Brain microvascular endothelial cell (primary cell): ENCODE results near the gene PDYN.

Source experiments
- DNase-seq: peaks from one replicate; pipeline ENCODE4 v3.0.0-alpha.2; 2020
- H3K27ac ChIP-seq: fragments of 250-450 bp; sonication (Bioruptor Pico); 2 replicates; pipeline ENCODE4 v1.5.1; 2020; ENCODE audit warnings: mild to moderate bottlenecking, moderate library complexity
- H3K27me3 ChIP-seq: fragments of 250-450 bp; sonication (Bioruptor Pico); replicated peaks from 2 replicates; pipeline ENCODE4 v1.5.1; 2020; ENCODE audit warnings: mild to moderate bottlenecking
- H3K36me3 ChIP-seq: fragments of 250-450 bp; sonication (Bioruptor Pico); replicated peaks from 2 replicates; pipeline ENCODE4 v1.5.1; 2020; ENCODE audit warnings: mild to moderate bottlenecking
- H3K4me3 ChIP-seq: 2 replicates; pipeline ENCODE4 v1.5.1; 2011; ENCODE audit warnings: low read depth, mild to moderate bottlenecking, control low read depth, low read length, moderate library complexity
- in situ Hi-C: cut with HindIII; loops from 2 replicates; pipeline ENCODE4 v1.10.0; 2017; ENCODE audit warnings: low sequenced_read_pairs, low pct_ligation_motif_present
- TF ChIP-seq, protein P1 (sequence below): IDR thresholded peaks from 2 replicates; pipeline ENCODE4 v1.5.1; 2011; ENCODE audit warnings: low read depth, mild to moderate bottlenecking, moderate library complexity, low read length, control low read depth, inconsistent platforms; ENCODE audit errors: missing control alignments

The PDYN gene

DNA sequence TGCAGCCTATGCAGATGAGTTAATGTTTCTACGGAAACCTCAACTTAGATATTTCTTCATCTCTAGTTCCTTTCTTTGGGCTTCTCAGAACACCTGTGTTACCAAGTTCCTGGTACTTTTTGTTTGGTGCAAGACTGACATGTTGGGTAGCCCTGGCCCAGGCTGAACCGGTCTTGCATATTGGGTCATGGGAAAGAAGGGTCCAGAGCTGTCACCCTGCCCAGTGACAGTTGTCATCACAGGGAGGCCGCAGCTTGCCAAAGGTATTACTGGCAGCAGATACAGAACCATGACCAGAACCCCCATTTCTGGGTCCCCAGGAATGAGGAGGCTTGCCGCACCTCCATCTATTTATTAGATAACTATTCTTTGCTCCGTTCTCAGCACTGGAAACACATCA is 40.2 kb downstream of the PDYN start:
- Histone ChIP-seq H3K27ac (no peak overlapping the region), H3K27me3 (no peaks in the 10 kb centered on the region), H3K36me3 (no peaks in the 10 kb centered on the region), H3K4me3 (no peak overlapping the region)
- no peak for DNase-seq
- in situ Hi-C loops = no loop called here
- TF ChIP-seq, protein P1, sequence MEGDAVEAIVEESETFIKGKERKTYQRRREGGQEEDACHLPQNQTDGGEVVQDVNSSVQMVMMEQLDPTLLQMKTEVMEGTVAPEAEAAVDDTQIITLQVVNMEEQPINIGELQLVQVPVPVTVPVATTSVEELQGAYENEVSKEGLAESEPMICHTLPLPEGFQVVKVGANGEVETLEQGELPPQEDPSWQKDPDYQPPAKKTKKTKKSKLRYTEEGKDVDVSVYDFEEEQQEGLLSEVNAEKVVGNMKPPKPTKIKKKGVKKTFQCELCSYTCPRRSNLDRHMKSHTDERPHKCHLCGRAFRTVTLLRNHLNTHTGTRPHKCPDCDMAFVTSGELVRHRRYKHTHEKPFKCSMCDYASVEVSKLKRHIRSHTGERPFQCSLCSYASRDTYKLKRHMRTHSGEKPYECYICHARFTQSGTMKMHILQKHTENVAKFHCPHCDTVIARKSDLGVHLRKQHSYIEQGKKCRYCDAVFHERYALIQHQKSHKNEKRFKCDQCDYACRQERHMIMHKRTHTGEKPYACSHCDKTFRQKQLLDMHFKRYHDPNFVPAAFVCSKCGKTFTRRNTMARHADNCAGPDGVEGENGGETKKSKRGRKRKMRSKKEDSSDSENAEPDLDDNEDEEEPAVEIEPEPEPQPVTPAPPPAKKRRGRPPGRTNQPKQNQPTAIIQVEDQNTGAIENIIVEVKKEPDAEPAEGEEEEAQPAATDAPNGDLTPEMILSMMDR = no peak

DNA sequence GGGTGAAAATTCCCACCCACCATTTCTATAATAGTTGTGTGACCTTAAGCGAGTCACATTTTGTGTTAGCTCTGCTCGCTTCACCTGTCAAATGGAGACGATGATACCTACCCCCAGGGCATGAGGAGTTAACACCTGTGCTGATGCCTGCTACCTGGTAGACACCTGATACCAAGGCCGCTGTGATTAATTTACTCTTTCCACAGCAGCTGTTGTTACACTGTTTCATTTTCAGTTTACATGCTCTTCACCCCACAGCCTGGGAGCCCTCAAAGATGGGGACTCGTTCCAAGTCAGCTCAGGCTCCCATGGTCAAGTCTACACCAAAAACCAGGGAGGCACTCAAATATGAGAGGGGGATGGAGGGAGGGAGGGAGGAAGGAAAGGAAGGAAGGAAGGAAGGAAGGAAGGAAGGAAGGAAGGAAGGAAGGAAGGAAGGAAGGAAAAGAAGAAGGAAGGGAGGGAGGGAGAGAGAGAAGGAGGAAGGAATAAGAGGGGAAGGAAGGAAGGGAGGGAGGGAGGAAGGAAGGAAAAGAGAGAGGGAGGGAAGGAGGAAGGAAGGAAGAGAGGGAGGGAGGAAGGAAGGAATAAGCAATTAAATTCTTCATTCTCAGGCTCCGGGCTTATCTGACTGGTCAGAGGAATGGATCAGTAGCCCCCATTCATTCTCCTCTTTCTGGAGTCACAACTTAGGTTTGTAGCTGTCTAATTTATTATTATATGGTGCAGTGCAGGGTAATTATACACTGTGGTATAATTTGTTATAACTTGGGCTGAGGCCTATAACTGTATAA is 40.9 kb downstream of the PDYN start:
- TF ChIP-seq, protein P1 = no peak
- Histone ChIP-seq H3K36me3 (no peaks in the 10 kb centered on the region), H3K27me3 (no peaks in the 10 kb centered on the region), H3K27ac (no peak overlapping the region), H3K4me3 (no peak overlapping the region)
- in situ Hi-C loops = no loop called here
- DNase-seq = no peak

DNA sequence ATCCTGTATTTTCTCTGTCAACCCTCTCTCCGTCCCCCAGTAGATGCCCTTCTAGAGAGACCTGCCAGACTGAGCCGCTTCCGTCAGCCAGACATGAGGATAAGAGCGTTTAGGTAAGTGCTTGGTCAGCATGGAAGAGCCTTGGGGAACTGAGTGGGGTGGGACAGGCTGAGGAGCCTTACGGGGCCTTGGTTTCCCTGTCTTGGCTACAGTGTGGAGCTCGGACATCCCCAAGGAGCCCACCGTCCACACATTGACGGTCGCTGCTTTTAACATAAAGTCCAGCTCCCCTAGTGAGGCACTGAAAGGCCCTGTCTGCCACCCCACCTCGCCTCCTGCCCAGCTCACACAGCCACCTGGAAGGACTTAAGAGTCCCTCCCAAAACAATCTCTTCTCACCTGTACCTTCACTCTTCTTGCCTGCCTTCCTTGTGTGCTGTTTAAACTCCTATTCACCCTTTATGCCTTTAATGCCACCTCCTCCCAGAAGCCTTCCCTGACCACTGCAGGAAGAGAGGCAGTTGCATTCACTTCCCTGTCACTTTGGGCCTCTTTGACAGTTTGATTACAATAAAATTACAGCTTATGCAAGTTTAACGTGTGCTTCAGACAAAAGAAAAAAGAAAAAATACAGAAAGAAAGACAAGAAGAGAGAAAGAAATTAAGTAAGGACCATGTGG is 42.3 kb downstream of the PDYN start:
- Histone ChIP-seq H3K27me3 (peaks cover 12% of the 10 kb centered on the region), H3K4me3 (no peak overlapping the region), H3K36me3 (no peaks in the 10 kb centered on the region), H3K27ac (no peak overlapping the region)
- TF ChIP-seq, protein P1 = no peak
- in situ Hi-C loops = no loop called here
- no peak for DNase-seq

DNA sequence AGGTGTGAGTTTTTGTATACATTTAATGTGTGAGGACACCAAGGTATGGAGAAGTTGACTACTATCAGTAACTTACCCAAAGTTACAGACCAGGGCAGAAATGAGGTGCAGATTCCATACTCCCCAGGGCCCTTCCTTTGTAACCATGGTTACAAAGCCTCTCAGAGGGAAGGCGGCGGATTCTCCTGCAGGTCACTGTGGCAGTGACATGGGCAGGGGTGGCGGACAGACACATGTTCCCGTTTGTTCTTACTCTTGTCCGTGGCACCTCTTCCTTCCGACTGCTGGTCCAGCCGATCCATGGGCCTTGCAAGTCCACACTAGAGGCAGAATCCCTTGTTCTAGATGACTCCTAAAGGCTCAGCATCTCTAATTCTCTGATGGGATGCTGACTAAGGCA is 43.0 kb downstream of the PDYN start:
- TF ChIP-seq, protein P1 = no peak
- Histone ChIP-seq H3K27me3 (peaks cover 13% of the 10 kb centered on the region), H3K27ac (no peak overlapping the region), H3K4me3 (no peak overlapping the region), H3K36me3 (no peaks in the 10 kb centered on the region)
- DNase-seq = no peak
- in situ Hi-C loops = no loop called here

DNA sequence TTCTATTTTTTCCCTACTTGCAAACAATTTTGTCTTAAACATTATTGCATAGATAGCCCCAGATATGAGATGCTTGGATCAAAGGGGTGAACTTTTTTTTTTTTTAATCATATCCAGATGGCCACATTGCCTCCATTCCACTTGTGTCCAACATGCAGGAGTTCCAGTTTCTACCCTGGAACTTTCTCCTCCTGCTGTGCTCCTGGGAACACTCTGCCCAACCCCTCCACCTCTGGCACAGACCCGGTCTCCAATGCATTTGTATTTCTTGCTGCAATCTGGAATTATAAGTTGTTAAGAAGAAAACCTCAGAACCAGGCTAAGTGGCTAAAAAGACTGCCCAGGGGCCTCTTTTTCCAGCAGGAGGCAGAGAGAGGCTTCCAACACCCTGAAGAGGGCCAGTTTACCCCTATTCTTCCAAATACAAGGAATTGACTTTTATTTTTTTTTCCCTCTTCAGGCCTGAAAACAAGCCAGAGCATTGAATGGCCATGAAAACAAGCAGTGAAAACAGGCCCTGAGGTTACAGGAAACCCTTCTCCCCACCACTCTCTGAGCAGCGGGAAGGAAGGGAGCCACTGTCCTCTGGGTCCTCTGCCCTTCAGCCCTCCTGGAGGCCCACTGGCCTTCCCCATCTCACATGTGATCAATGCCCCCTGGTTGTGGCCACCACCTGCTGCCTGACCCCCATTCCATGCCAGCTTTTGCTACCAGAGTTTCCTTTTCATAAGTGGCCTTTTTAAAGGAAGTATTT is 44.3 kb downstream of the PDYN start:
- Histone ChIP-seq H3K4me3 (no peak overlapping the region), H3K36me3 (no peaks in the 10 kb centered on the region), H3K27ac (no peak overlapping the region), H3K27me3 (peaks cover 18% of the 10 kb centered on the region)
- TF ChIP-seq, protein P1 = no peak
- in situ Hi-C loops = no loop called here
- no peak for DNase-seq
